Prostate gland (tissue), 2 donors: ENCODE results near the gene MARF1. TPM values are rescaled to one million over a fixed set of nuclear protein-coding genes. Genes with fewer than 3 reads are reported as not detected.

ENCODE experiments used
- DNase-seq: peaks from one replicate; pipeline ENCODE4 v3.0.0-alpha.2; 2019; ENCODE audit warnings: low spot score
- H3K27ac ChIP-seq, 2 donors: fragments of 200-600 bp; sonication (generic); 2 replicates each; pipeline ENCODE4 v1.5.1; 2017 to 2019
- H3K27me3 ChIP-seq: fragments of 200-600 bp; sonication (generic); replicated peaks from 2 replicates; pipeline ENCODE4 v1.5.1; 2019; ENCODE audit not compliant: insufficient read depth
- H3K36me3 ChIP-seq, 2 donors: fragments of 200-600 bp; sonication (generic); 1 replicate in 1 of 2; 2 replicates in 1 of 2; pipeline versions ENCODE4 v1.5.1 to v1.8.1; 2017 to 2019
- H3K4me1 ChIP-seq: fragments of 200-600 bp; sonication (generic); replicated peaks from 2 replicates; pipeline ENCODE4 v1.5.1; 2019
- H3K4me3 ChIP-seq, 2 donors: fragments of 200-600 bp; sonication (generic); 2 replicates each; pipeline ENCODE4 v1.5.1; 2017 to 2019
- H3K9me3 ChIP-seq: fragments of 200-600 bp; sonication (generic); 2 replicates; pipeline ENCODE4 v1.5.1; 2017
- CTCF ChIP-seq, 4 experiments: fragments of 200-600 bp in 2 of 4; fragments of 450-650 bp in 2 of 4; sonication (generic) in 2 of 4; IDR thresholded peaks; 1 replicate in 3 of 4; 2 replicates in 1 of 4; pipeline ENCODE4 v1.5.1; 2016 to 2019; ENCODE audit warnings: antibody characterized with exemption in 4 of 4, mild to moderate bottlenecking in 2 of 4, moderate library complexity in 2 of 4
- POLR2A ChIP-seq: fragments of 450-650 bp; IDR thresholded peaks from one replicate; pipeline ENCODE4 v1.6.1; 2016; ENCODE audit warnings: antibody characterized with exemption, mild to moderate bottlenecking
- POLR2AphosphoS5 ChIP-seq: sonication (generic); formaldehyde crosslinking; IDR thresholded peaks from one replicate; pipeline ENCODE4 v1.6.1; 2017; ENCODE audit warnings: antibody characterized with exemption
- WGBS: methylation state at CpG from one replicate; pipeline ENCODE4 v1.1.5; 2018; 5-methylcytosine and 5-hydroxymethylcytosine counted together
- intact Hi-C: fragments of 100-400 bp; cut with DNase I; formaldehyde crosslinking; loops from one replicate; pipeline ENCODE4 v1.14.2; 2022
- microRNA counts, 2 donors: library from miRNA; unstranded; fragments of <30 nt; microRNA quantifications; one replicate each; lab custom pipeline; 2016 to 2017
- total RNA-seq, 2 donors: library from RNA; depleted of rRNA; stranded (reverse); fragments of >200 nt; gene quantifications; one replicate each; pipeline ENCODE4 v1.1.0, GENCODE V29; 2016

MARF1 gene
- total RNA-seq, 2 donors from 2014 or later: 33.3 to 54.2 TPM

DNA sequence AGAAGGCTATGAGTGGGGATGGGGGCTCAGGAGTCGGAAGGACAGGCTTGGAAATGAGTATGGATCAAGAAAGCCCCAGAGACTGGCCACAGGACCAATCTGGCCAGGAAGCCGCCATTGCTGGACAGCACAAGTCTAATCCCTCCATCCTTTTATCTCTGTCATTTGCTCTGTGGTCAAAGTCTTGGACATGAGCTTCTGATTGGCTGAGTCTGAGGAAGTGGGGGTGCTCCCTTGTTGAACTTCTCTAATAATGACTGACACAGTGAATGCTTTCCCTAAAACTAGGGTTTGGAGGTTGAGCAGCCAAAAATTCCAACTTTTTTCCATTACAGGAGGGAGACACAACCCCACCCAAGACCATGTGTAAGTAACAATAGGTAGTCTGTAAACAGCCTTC is 97.4 kb downstream of the MARF1 start:
- intact Hi-C loops: no loop called here
- Histone ChIP-seq H3K27ac (no peak overlapping the region), H3K27me3 (no peaks in the 10 kb centered on the region), H3K9me3 (no peaks in the 10 kb centered on the region), H3K4me1 (no peaks in the 10 kb centered on the region), H3K36me3 (no peaks in the 10 kb centered on the region), H3K4me3 (no peak overlapping the region)
- TF ChIP-seq POLR2A (no peak), CTCF (IDR thresholded peaks at IDR 0.05) (no peak), POLR2AphosphoS5 (no peak)
- no peak for DNase-seq
- WGBS: 100% methylated on average over 2 of the region's 2 CpGs

DNA sequence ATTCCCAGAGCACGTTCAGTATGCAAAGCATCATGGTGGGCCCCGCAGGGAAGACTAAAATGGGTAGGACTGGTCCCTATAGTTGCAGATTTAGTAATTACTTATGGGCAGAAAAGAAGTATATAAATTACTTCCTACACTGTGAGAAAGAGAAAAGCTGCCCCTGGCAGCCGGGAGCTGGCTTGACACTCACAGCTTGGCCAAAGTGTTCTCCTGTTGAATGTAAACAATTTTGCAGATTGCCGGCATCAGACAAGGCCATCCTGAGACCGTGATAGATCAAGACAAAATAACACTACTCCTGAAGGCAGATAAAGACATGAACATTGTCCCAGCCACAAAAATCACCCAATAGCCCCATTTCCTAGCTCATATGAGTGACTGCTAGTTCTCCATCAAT is 98.5 kb downstream of the MARF1 start:
- TF ChIP-seq POLR2AphosphoS5 (peak; percentile 28), CTCF (IDR thresholded peaks at IDR 0.05) (no peak), POLR2A (no peak)
- Histone ChIP-seq H3K27me3 (no peaks in the 10 kb centered on the region), H3K4me1 (no peaks in the 10 kb centered on the region), H3K36me3 (no peaks in the 10 kb centered on the region), H3K27ac (no peak overlapping the region), H3K9me3 (no peaks in the 10 kb centered on the region), H3K4me3 (no peak overlapping the region)
- no peak for DNase-seq
- intact Hi-C loops: no loop called here
- 33% methylated on average over 5 of the region's 5 CpGs for WGBS

MicroRNAs within 50 kb of the gene (microRNA counts, 767-probe panel; counts per million panel counts)
- microRNA hsa-miR-484 (lab: Ali Mortazavi, UCI): 431 to 1,933 counts per million in 2 donors

Other genes with a start within 250 kb of the MARF1 start
- 10 to 100 TPM in 1 of 2 donors, 1 to 10 TPM in 1; 8.1 to 13.5 TPM for gene MPV17L, start 247.4 kb downstream of the MARF1 start, total RNA-seq
- 10 to 100 TPM; 49.1 to 51.1 TPM for gene BMERB1, start 208.6 kb downstream of the MARF1 start, total RNA-seq
- gene NDE1, start 7.1 kb upstream of the MARF1 start, total RNA-seq: 10 to 100 TPM; 34.3 to 39.3 TPM
- gene MYH11, start 213.9 kb upstream of the MARF1 start, total RNA-seq: 1,000 to 10,000 TPM in 1 of 2 donors, 100 to 1,000 TPM in 1; 968 to 2,091 TPM
- 10 to 100 TPM; 30.7 to 33.4 TPM for gene CEP20, start 245.4 kb upstream of the MARF1 start, total RNA-seq